ENCODE results near the gene PRKAG2. TPM values are rescaled to one million over a fixed set of nuclear protein-coding genes. Genes with fewer than 3 reads are reported as not detected.

The PRKAG2 gene
- total RNA-seq, 1 donor from 2014 or later: 15.7 TPM

DNA sequence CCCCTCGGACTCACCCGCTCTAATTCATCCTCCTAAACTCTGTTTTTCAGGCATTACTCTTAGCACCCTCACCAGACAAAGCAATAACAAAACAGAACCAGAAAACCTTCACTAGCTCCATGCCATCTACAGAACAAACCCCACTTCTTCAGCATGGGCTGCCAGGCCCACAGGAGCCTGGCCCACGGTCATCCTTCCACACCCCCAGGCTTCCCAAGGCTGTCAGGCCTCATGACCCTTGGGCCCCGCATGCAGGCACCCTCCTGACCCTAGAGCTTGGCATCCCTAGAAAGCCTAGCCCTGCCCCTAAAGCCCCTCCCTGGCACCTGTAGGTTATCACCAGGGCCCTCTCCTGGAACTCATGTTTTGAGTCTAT lies 59.6 kb downstream of the PRKAG2 start:
- TF ChIP-seq, protein P1, sequence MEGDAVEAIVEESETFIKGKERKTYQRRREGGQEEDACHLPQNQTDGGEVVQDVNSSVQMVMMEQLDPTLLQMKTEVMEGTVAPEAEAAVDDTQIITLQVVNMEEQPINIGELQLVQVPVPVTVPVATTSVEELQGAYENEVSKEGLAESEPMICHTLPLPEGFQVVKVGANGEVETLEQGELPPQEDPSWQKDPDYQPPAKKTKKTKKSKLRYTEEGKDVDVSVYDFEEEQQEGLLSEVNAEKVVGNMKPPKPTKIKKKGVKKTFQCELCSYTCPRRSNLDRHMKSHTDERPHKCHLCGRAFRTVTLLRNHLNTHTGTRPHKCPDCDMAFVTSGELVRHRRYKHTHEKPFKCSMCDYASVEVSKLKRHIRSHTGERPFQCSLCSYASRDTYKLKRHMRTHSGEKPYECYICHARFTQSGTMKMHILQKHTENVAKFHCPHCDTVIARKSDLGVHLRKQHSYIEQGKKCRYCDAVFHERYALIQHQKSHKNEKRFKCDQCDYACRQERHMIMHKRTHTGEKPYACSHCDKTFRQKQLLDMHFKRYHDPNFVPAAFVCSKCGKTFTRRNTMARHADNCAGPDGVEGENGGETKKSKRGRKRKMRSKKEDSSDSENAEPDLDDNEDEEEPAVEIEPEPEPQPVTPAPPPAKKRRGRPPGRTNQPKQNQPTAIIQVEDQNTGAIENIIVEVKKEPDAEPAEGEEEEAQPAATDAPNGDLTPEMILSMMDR (IDR thresholded peaks at IDR 0.05; ENCODE audit: unreplicated experiment): no peak
- H3K9me3 Mint-ChIP-seq: no peaks in the 10 kb centered on the region
- H3K4me3 Mint-ChIP-seq: no peak overlapping the region
- H3K36me3 Mint-ChIP-seq: no peaks in the 10 kb centered on the region
- no peak overlapping the region for H3K27ac Mint-ChIP-seq
- H3K4me1 Mint-ChIP-seq: peaks cover 7% of the 10 kb centered on the region
- H3K27me3 Mint-ChIP-seq (ENCODE audit: low read depth): peaks cover 42% of the 10 kb centered on the region
- no peak for DNase-seq (ENCODE audit: low spot score in 2 of 2, unreplicated experiment in 2 of 2)

DNA sequence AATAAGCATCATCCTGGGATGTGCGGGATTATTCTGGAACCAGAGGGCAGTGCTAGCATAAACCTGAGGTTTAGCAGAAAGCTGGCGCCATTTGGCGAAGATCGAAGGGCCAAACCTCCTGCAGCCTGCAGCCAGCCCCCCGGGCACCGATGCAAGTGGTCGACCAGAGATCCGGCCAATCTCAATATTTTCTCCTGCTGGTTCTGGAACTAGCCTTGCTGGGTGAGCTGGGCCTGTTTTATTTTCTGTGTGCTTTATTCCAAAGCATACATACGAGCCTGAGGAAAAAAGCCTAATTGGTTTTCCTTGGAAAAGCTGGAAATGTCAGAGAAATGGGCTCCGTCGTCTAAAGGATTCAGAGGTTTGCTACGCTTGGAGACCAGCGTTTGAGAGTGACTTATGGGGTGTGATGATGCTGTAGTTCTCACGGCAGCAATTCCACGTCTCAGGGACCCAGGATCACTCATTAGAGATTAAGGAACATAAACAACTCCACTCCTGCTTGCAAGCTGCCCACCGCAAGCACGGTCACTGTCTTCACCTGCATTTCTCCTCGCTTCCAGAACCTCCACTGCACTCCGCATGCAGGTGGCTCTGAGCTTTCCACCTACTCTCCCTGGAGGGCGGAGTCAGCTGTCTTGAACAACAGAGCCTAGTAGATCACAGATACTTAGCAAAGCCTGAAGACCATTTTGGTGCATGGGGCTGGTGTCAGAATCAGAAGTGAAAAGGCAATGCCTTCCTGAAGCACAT lies 60.2 kb downstream of the PRKAG2 start:
- no peak for DNase-seq (ENCODE audit: low spot score in 2 of 2, unreplicated experiment in 2 of 2)
- TF ChIP-seq, protein P1 (IDR thresholded peaks at IDR 0.05; ENCODE audit: unreplicated experiment): no peak
- Mint-ChIP-seq H3K4me1 (peaks cover 7% of the 10 kb centered on the region), H3K4me3 (no peak overlapping the region), H3K27ac (no peak overlapping the region), H3K36me3 (no peaks in the 10 kb centered on the region), H3K27me3 (ENCODE audit: low read depth) (peaks cover 46% of the 10 kb centered on the region), H3K9me3 (no peaks in the 10 kb centered on the region)

DNA sequence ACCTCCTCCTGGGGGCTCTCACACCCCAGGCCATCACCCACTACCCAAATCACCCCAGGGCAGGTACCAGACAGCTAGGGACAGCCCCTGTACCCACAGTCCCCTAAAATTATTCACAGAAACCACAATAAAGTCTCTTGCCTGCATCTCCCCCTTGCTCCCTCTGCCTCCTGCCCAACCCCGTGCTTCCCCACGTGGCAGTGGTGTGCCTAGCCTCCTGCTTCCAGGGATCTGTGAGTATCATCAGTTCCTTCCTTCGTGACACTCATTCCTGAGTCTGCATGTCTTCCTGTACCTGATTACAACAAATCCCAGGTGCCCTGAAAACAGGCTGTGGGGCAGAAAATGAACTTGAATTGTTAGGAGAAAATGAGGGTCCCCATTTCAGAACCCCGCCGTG lies 61.5 kb downstream of the PRKAG2 start:
- Mint-ChIP-seq H3K4me3 (no peak overlapping the region), H3K27me3 (ENCODE audit: low read depth) (peaks cover 50% of the 10 kb centered on the region), H3K27ac (no peak overlapping the region), H3K9me3 (no peaks in the 10 kb centered on the region), H3K36me3 (no peaks in the 10 kb centered on the region), H3K4me1 (peaks cover 7% of the 10 kb centered on the region)
- TF ChIP-seq, protein P1 (IDR thresholded peaks at IDR 0.05; ENCODE audit: unreplicated experiment): no peak
- DNase-seq (ENCODE audit: low spot score in 2 of 2, unreplicated experiment in 2 of 2): no peak

DNA sequence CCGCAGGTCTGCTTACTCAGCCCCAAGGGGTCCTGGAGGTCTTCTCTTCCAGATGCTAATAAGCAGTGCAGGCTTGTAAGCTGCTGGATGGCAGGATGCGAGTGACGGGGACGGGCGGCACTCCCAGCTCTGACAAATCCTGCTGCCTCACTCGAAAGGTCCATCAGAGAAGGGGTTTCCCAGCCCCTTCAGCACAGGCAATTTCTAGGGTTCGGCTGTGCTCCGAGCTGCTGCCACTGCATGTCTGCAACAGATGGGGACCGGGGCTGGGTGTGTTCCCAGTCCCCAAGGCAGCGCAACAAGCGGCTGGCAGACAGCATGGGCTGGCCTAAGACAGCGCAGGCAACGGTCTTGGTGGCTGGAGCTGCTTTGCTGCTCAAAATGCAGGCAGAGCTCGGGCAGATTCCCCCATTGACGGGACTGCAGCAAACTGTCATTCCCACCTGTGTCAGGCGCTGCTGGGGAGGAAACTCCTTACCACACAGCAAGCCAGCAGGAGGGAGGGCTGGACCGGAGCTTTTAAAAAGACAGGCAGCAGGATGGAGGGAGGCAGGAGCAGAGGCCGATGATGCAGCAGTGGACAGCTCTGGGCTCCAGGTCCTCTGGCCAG lies 62.4 kb downstream of the PRKAG2 start:
- Mint-ChIP-seq H3K27me3 (ENCODE audit: low read depth) (peaks cover 55% of the 10 kb centered on the region), H3K36me3 (no peaks in the 10 kb centered on the region), H3K27ac (no peak overlapping the region), H3K9me3 (no peaks in the 10 kb centered on the region), H3K4me3 (no peak overlapping the region), H3K4me1 (peaks cover 7% of the 10 kb centered on the region)
- TF ChIP-seq, protein P1 (IDR thresholded peaks at IDR 0.05; ENCODE audit: unreplicated experiment): no peak
- DNase-seq (ENCODE audit: low spot score in 2 of 2, unreplicated experiment in 2 of 2): no peak

DNA sequence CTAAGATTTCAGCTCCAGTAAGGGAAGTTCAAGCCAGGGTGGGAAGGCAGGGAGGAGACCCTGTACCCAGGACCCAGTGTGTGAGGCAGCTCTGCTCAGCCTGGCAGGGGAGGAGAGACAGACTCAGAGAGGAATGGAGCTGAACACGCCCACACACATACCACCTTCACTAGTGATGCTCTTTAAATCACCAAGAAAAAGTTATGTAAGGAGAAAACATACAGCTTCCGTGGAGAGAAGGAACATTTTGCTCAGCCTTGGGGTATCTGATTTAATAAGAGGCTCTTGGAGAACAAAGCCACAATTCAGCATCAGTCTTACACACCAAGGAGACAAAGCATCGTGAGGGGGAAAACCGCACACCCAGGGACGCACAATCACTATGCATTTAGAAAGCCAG lies 62.9 kb downstream of the PRKAG2 start:
- H3K27ac Mint-ChIP-seq: no peak overlapping the region
- H3K27me3 Mint-ChIP-seq (ENCODE audit: low read depth): peaks cover 58% of the 10 kb centered on the region
- no peak for DNase-seq (ENCODE audit: low spot score in 2 of 2, unreplicated experiment in 2 of 2)
- TF ChIP-seq, protein P1 (IDR thresholded peaks at IDR 0.05; ENCODE audit: unreplicated experiment): no peak
- H3K4me1 Mint-ChIP-seq: peaks cover 7% of the 10 kb centered on the region
- H3K4me3 Mint-ChIP-seq: no peak overlapping the region
- no peaks in the 10 kb centered on the region for H3K9me3 Mint-ChIP-seq
- H3K36me3 Mint-ChIP-seq: no peaks in the 10 kb centered on the region
